Measurements from ENCODE around the gene WARS2.

DNA sequence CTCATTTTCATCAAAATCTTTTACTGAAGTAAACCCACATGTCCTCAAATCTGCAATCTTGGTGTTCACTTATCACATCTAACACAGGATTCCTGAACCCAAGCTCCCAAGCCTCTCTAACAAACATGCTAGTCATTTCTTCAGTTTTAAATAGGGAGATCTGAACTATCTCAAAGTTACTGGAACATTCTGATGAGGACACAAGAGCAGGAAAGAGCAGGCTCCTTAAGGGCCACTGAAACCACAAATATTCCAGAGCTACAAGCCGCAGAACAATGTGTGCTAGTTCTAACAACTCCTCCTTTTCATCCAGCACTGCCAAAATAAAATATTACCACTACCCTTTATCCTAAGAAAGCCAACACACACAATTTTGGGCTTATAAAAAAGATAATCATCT, 38.9 kb downstream of the WARS2 start:
- TF ChIP-seq, protein P1, sequence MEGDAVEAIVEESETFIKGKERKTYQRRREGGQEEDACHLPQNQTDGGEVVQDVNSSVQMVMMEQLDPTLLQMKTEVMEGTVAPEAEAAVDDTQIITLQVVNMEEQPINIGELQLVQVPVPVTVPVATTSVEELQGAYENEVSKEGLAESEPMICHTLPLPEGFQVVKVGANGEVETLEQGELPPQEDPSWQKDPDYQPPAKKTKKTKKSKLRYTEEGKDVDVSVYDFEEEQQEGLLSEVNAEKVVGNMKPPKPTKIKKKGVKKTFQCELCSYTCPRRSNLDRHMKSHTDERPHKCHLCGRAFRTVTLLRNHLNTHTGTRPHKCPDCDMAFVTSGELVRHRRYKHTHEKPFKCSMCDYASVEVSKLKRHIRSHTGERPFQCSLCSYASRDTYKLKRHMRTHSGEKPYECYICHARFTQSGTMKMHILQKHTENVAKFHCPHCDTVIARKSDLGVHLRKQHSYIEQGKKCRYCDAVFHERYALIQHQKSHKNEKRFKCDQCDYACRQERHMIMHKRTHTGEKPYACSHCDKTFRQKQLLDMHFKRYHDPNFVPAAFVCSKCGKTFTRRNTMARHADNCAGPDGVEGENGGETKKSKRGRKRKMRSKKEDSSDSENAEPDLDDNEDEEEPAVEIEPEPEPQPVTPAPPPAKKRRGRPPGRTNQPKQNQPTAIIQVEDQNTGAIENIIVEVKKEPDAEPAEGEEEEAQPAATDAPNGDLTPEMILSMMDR (conservative IDR thresholded peaks at IDR 0.05; ENCODE audit: low read length): no peak
- no peak for TF ChIP-seq EZH2phosphoT487 (IDR thresholded peaks at IDR 0.05; ENCODE audit: borderline replicate concordance, low read depth, low read length)
